IPS DF 4.7 (cell line): ENCODE measurements around the gene FOXO3.

Experiments
- DNase-seq: peaks from one replicate; pipeline ENCODE4 v3.0.0-alpha.2; 2013; ENCODE audit warnings: low spot score; ENCODE audit errors: extremely low read depth

FOXO3 gene

GRCh38 chr6:108574457-108575141 is 13.9 kb downstream of the FOXO3 start:
- DNase-seq: no peak

- DNase-seq: no peak
Measured at GRCh38 chr6:108575905-108576494, 15.3 kb downstream of the FOXO3 start.

- DNase-seq: no peak
Measured at GRCh38 chr6:108576709-108577108, 16.0 kb downstream of the FOXO3 start.

- DNase-seq: no peak
Measured at GRCh38 chr6:108578166-108578565, 17.4 kb downstream of the FOXO3 start.

GRCh38 chr6:108578595-108579327 is 18.0 kb downstream of the FOXO3 start:
- DNase-seq: no peak

GRCh38 chr6:108579328-108579721 is 18.6 kb downstream of the FOXO3 start:
- DNase-seq: no peak

GRCh38 chr6:108580646-108581045 is 19.9 kb downstream of the FOXO3 start:
- no peak for DNase-seq

- DNase-seq: no peak
Measured at GRCh38 chr6:108581237-108581931, 20.7 kb downstream of the FOXO3 start.

GRCh38 chr6:108581932-108582475 is 21.3 kb downstream of the FOXO3 start:
- DNase-seq: no peak

- no peak for DNase-seq
Measured at GRCh38 chr6:108582618-108583017, 21.9 kb downstream of the FOXO3 start.

- DNase-seq: no peak
Measured at GRCh38 chr6:108584323-108584722, 23.6 kb downstream of the FOXO3 start.

- no peak for DNase-seq
Measured at GRCh38 chr6:108585359-108585758, 24.6 kb downstream of the FOXO3 start.

- no peak for DNase-seq
Measured at GRCh38 chr6:108585921-108586536, 25.3 kb downstream of the FOXO3 start.

- DNase-seq: no peak
Measured at GRCh38 chr6:108587258-108588059, 26.7 kb downstream of the FOXO3 start.

- DNase-seq: no peak
Measured at GRCh38 chr6:108588586-108588985, 27.9 kb downstream of the FOXO3 start.

GRCh38 chr6:108589244-108589791 is 28.6 kb downstream of the FOXO3 start:
- DNase-seq: peak; percentile 75

GRCh38 chr6:108591040-108591816 is 30.5 kb downstream of the FOXO3 start:
- DNase-seq: no peak

GRCh38 chr6:108592371-108593337 is 31.9 kb downstream of the FOXO3 start:
- no peak for DNase-seq
